Keratinocyte (primary cell): Measurements from ENCODE around the gene NR6A1. TPM values are rescaled to one million over a fixed set of nuclear protein-coding genes. Genes with fewer than 3 reads are reported as not detected.

Source experiments
- DNase-seq: peaks from one replicate; pipeline ENCODE4 v3.0.0-alpha.2; 2011; ENCODE audit warnings: low read depth, missing footprints, low spot score
- FAIRE-seq: peaks from 2 replicates; lab custom pipeline; 2011; peaks lifted over from hg19 to GRCh38; lab: Jason Lieb, UNC
- H2AFZ ChIP-seq: 2 replicates; pipeline ENCODE4 v1.6.0; 2012; ENCODE audit warnings: low read length, control low read depth, inconsistent platforms; ENCODE audit not compliant: control insufficient read depth
- H3K27ac ChIP-seq: 2 replicates; pipeline ENCODE4 v1.5.1; 2011; ENCODE audit warnings: low read length; ENCODE audit not compliant: control insufficient read depth, insufficient read depth
- H3K27me3 ChIP-seq: 3 replicates; pipeline ENCODE4 v1.6.0; 2011; ENCODE audit warnings: low read length; ENCODE audit not compliant: control insufficient read depth, insufficient read depth; ENCODE audit errors: extremely low read depth
- H3K36me3 ChIP-seq, 2 experiments: 2 replicates in 1 of 2; 3 replicates in 1 of 2; pipeline ENCODE4 v1.5.1; 2011; ENCODE audit warnings: low read length in 2 of 2, mild to moderate bottlenecking in 1 of 2; ENCODE audit not compliant: control insufficient read depth in 2 of 2, insufficient read depth in 2 of 2; ENCODE audit errors: extremely low read depth in 1 of 2
- H3K4me1 ChIP-seq: 3 replicates; pipeline ENCODE4 v1.5.1; 2011; ENCODE audit warnings: low read length; ENCODE audit not compliant: control insufficient read depth, insufficient read depth; ENCODE audit errors: extremely low read depth
- H3K4me2 ChIP-seq: 3 replicates; pipeline ENCODE4 v1.6.0; 2011; ENCODE audit warnings: low read depth, low read length; ENCODE audit not compliant: control insufficient read depth, insufficient read depth; ENCODE audit errors: extremely low read depth
- H3K4me3 ChIP-seq, 3 experiments: fragments of 200-600 bp in 1 of 3; sonication (generic) in 1 of 3; 2 replicates in 2 of 3; 3 replicates in 1 of 3; pipeline ENCODE4 v1.5.1; 2011 to 2016; ENCODE audit warnings: low read length in 3 of 3, mild to moderate bottlenecking in 3 of 3, control low read depth in 2 of 3, inconsistent platforms in 1 of 3, low read depth in 1 of 3, mixed read lengths in 1 of 3, mixed run types in 1 of 3, moderate library complexity in 1 of 3; ENCODE audit not compliant: control insufficient read depth in 2 of 3, insufficient read depth in 2 of 3; ENCODE audit errors: extremely low read depth in 1 of 3
- H3K79me2 ChIP-seq: 2 replicates; pipeline ENCODE4 v1.6.0; 2012; ENCODE audit warnings: low read length; ENCODE audit not compliant: control insufficient read depth, insufficient read depth
- H3K9ac ChIP-seq: 3 replicates; pipeline ENCODE4 v1.6.0; 2011; ENCODE audit warnings: low read length; ENCODE audit not compliant: control insufficient read depth, insufficient read depth; ENCODE audit errors: extremely low read depth
- H3K9me1 ChIP-seq: 3 replicates; pipeline ENCODE4 v1.6.0; 2011; ENCODE audit warnings: low read length; ENCODE audit not compliant: control insufficient read depth, insufficient read depth; ENCODE audit errors: extremely low read depth
- H3K9me3 ChIP-seq: 2 replicates; pipeline ENCODE4 v1.5.1; 2012; ENCODE audit warnings: low read depth, low read length; ENCODE audit not compliant: control insufficient read depth
- H4K20me1 ChIP-seq: 3 replicates; pipeline ENCODE4 v1.6.0; 2011; ENCODE audit warnings: low read length; ENCODE audit not compliant: control insufficient read depth, insufficient read depth; ENCODE audit errors: extremely low read depth
- CTCF ChIP-seq, 3 experiments: IDR thresholded peaks in 1 of 3; conservative IDR thresholded peaks in 1 of 3; optimal IDR thresholded peaks in 1 of 3; 2 replicates in 2 of 3; 3 replicates in 1 of 3; pipeline versions ENCODE3 to v1.5.1; 2011; ENCODE audit warnings: low read length in 3 of 3, mild to moderate bottlenecking in 3 of 3, moderate library complexity in 2 of 3, control low read depth in 1 of 3, inconsistent platforms in 1 of 3; ENCODE audit not compliant: insufficient read depth in 2 of 3; ENCODE audit errors: extremely low read depth in 1 of 3
- EZH2 ChIP-seq: IDR thresholded peaks from one replicate; pipeline ENCODE4 v1.6.1; 2012; ENCODE audit warnings: inconsistent platforms, mild to moderate bottlenecking, low read length, moderate library complexity
- dilution Hi-C: fragments of 300-500 bp; cut with MboI; formaldehyde crosslinking; loops from one replicate; pipeline ENCODE4 v1.7.0; 2020; ENCODE audit warnings: low sequenced_read_pairs; ENCODE audit not compliant: extremely low pct_ligation_motif_present
- polyA plus RNA-seq, 5 experiments: library from polyadenylated mRNA; depleted of rRNA in 3 of 5; stranded (reverse) in 3 of 5; stranded (forward) in 1 of 5; unstranded in 1 of 5; fragments of >200 nt; gene quantifications; 1 replicate in 1 of 5; 2 replicates in 3 of 5; 3 replicates in 1 of 5; pipeline versions ENCODE4 v1.2.1 to v1.2.3, GENCODE V29; 2011 to 2012; ENCODE audit warnings: missing spikeins in 2 of 5, low read depth in 1 of 5, low replicate concordance in 1 of 5

The NR6A1 gene
- polyA plus RNA-seq, 1 donor (not counting 4 experiments of a cell fraction or from before 2014, with no cell fraction given): 1.8 TPM

GRCh38 chr9:124491049-124491975 lies 279.8 kb downstream of the NR6A1 start:
- H3K4me3 ChIP-seq: no peak overlapping the region
- H3K9me1 ChIP-seq: no peaks in the 10 kb centered on the region
- dilution Hi-C loops: no loop called here
- H3K9ac ChIP-seq: no peak overlapping the region
- FAIRE-seq: no peak
- H3K4me2 ChIP-seq: no peak overlapping the region
- no peaks in the 10 kb centered on the region for H3K4me1 ChIP-seq
- no peak overlapping the region for H3K27ac ChIP-seq
- TF ChIP-seq CTCF (optimal IDR thresholded peaks at IDR 0.05 in 1 of 3, IDR thresholded peaks at IDR 0.05 in 1 of 3, conservative IDR thresholded peaks at IDR 0.05 in 1 of 3; ENCODE audit: extremely low read depth in 1 of 3, insufficient read depth in 2 of 3, low read length in 3 of 3) (no peak), EZH2 (no peak)
- no peak for DNase-seq
- no peak overlapping the region for H2AFZ ChIP-seq
- H3K9me3 ChIP-seq: no peaks in the 10 kb centered on the region
- no peaks in the 10 kb centered on the region for H3K36me3 ChIP-seq
- H3K27me3 ChIP-seq: peaks cover 37% of the 10 kb centered on the region
- H3K79me2 ChIP-seq: no peaks in the 10 kb centered on the region
- no peaks in the 10 kb centered on the region for H4K20me1 ChIP-seq

GRCh38 chr9:124490004-124490403 lies 281.1 kb downstream of the NR6A1 start:
- no peak overlapping the region for H3K4me2 ChIP-seq
- H4K20me1 ChIP-seq: no peaks in the 10 kb centered on the region
- peaks cover 40% of the 10 kb centered on the region for H3K27me3 ChIP-seq
- no peak overlapping the region for H3K27ac ChIP-seq
- H3K9ac ChIP-seq: no peak overlapping the region
- TF ChIP-seq EZH2 (no peak), CTCF (optimal IDR thresholded peaks at IDR 0.05 in 1 of 3, IDR thresholded peaks at IDR 0.05 in 1 of 3, conservative IDR thresholded peaks at IDR 0.05 in 1 of 3; ENCODE audit: extremely low read depth in 1 of 3, insufficient read depth in 2 of 3, low read length in 3 of 3) (no peak)
- dilution Hi-C loops: no loop called here
- no peaks in the 10 kb centered on the region for H3K9me3 ChIP-seq
- H3K79me2 ChIP-seq: no peaks in the 10 kb centered on the region
- H3K36me3 ChIP-seq: no peaks in the 10 kb centered on the region
- no peak overlapping the region for H2AFZ ChIP-seq
- no peak for DNase-seq
- FAIRE-seq: no peak
- H3K9me1 ChIP-seq: no peaks in the 10 kb centered on the region
- no peak overlapping the region for H3K4me3 ChIP-seq
- H3K4me1 ChIP-seq: no peaks in the 10 kb centered on the region
